ENCODE results near the gene POM121L2. TPM values are rescaled to one million over a fixed set of nuclear protein-coding genes. Genes with fewer than 3 reads are reported as not detected.

POM121L2 gene
- total and polyA plus RNA-seq, 4 donors, result not detected

DNA sequence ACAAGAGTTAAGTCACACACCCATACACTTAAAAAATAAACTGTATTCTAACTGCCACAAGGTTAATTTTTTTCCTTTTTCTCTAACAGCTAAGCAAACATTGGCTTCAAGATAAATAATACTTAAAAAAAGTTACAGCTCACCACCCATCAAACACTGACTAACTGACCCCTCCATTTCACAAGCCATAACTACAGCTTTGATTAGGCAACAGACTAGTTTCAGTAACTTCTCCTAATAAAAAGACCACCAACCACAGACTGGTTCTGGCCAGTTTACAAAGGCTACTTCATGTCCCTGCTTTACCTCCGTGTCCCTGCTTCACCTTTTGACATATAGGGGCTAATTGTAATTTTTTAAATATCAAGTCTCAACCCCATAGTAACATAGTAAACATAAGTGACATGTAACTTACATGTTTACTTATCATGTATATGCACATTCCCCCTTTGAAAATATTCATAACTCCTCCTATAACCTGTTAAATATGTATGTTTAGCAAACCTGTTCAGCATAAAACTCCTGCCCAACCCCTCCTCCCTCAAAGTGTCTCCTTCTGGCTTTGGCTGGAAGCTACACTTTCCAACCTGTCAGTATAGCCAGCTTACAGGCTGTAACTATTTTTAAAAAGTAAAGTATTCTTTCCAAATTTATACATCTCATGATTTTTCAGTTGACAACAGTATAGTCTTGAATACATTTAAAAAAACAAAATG lies 15.1 kb upstream of the POM121L2 start:
- peaks cover 0 to 7% (median 3%) of the 10 kb centered on the region in 4 donors for H3K27me3 ChIP-seq (ENCODE audit: control insufficient read depth in 4 of 4, insufficient read depth in 4 of 4, low read length in 3 of 4)
- WGBS, result 33% methylated on average over 1 of the region's 1 CpG
- no peaks in the 10 kb centered on the region for H3K36me3 ChIP-seq (ENCODE audit: control insufficient read depth in 4 of 4, insufficient read depth in 3 of 4, low read depth in 1 of 4, low read length in 3 of 4)
- H3K4me3 ChIP-seq (ENCODE audit: low read depth in 1 of 3, low read length in 3 of 3), result no peak overlapping the region
- TF ChIP-seq SP1 (IDR thresholded peaks at IDR 0.05), result no peak
- TF ChIP-seq RAD21 (IDR thresholded peaks at IDR 0.05), result no peak
- TF ChIP-seq EGR1 (IDR thresholded peaks at IDR 0.05; ENCODE audit: low read depth in 2 of 2), result no peak
- TF ChIP-seq, protein P1, sequence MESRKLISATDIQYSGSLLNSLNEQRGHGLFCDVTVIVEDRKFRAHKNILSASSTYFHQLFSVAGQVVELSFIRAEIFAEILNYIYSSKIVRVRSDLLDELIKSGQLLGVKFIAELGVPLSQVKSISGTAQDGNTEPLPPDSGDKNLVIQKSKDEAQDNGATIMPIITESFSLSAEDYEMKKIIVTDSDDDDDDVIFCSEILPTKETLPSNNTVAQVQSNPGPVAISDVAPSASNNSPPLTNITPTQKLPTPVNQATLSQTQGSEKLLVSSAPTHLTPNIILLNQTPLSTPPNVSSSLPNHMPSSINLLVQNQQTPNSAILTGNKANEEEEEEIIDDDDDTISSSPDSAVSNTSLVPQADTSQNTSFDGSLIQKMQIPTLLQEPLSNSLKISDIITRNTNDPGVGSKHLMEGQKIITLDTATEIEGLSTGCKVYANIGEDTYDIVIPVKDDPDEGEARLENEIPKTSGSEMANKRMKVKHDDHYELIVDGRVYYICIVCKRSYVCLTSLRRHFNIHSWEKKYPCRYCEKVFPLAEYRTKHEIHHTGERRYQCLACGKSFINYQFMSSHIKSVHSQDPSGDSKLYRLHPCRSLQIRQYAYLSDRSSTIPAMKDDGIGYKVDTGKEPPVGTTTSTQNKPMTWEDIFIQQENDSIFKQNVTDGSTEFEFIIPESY (IDR thresholded peaks at IDR 0.05), result no peak
- TF ChIP-seq FOXA1 (IDR thresholded peaks at IDR 0.05), result no peak
- TF ChIP-seq JUND (IDR thresholded peaks at IDR 0.05), result no peak
- TF ChIP-seq HNF4A (conservative IDR thresholded peaks at IDR 0.05), result no peak
- no peak for TF ChIP-seq NR2F2 (IDR thresholded peaks at IDR 0.05)
- TF ChIP-seq TAF1 (conservative IDR thresholded peaks at IDR 0.05), result no peak
- no peak for TF ChIP-seq HNF4G (IDR thresholded peaks at IDR 0.05)
- TF ChIP-seq FOXA2 (IDR thresholded peaks at IDR 0.05), result no peak
- TF ChIP-seq, protein P2, sequence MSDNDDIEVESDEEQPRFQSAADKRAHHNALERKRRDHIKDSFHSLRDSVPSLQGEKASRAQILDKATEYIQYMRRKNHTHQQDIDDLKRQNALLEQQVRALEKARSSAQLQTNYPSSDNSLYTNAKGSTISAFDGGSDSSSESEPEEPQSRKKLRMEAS (IDR thresholded peaks at IDR 0.05), result no peak
- TF ChIP-seq, protein P3, sequence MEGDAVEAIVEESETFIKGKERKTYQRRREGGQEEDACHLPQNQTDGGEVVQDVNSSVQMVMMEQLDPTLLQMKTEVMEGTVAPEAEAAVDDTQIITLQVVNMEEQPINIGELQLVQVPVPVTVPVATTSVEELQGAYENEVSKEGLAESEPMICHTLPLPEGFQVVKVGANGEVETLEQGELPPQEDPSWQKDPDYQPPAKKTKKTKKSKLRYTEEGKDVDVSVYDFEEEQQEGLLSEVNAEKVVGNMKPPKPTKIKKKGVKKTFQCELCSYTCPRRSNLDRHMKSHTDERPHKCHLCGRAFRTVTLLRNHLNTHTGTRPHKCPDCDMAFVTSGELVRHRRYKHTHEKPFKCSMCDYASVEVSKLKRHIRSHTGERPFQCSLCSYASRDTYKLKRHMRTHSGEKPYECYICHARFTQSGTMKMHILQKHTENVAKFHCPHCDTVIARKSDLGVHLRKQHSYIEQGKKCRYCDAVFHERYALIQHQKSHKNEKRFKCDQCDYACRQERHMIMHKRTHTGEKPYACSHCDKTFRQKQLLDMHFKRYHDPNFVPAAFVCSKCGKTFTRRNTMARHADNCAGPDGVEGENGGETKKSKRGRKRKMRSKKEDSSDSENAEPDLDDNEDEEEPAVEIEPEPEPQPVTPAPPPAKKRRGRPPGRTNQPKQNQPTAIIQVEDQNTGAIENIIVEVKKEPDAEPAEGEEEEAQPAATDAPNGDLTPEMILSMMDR (IDR thresholded peaks at IDR 0.05; ENCODE audit: low read depth, low read length, missing input control), result no peak
- H3K4me1 ChIP-seq (ENCODE audit: control insufficient read depth in 4 of 4, insufficient read depth in 4 of 4, low read length in 3 of 4), result no peaks in the 10 kb centered on the region
- no peak overlapping the region for H3K27ac ChIP-seq (ENCODE audit: low read depth in 1 of 2, low read length in 2 of 2)
- DNase-seq (ENCODE audit: low spot score), result no peak
- peaks cover 0 to 9% (median 0%) of the 10 kb centered on the region in 4 donors for H3K9me3 ChIP-seq (ENCODE audit: control insufficient read depth in 4 of 4, low read length in 3 of 4)
- H3K9ac ChIP-seq (ENCODE audit: low read depth in 1 of 2, low read length in 2 of 2), result no peak overlapping the region

DNA sequence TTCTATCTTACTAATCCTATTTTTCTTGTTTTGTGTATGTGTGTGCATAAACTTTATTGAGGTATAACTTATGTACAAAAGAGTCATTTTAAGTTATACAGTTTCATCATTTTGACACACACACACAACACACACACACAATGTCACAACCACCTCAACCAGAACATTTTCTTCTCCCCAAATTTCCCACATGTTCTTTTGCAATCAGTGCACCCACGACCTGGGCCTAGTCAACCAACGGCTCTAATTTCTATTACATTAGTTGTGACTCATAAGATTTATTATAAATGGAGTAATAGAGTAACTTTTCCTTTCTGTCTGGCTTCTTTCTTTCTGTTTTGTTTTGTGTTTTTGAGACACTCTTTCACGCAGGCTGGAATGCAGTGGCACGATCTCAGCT lies 9.8 kb upstream of the POM121L2 start:
- Histone ChIP-seq H3K27me3 (ENCODE audit: control insufficient read depth in 4 of 4, insufficient read depth in 4 of 4, low read length in 3 of 4) (peaks cover 0 to 5% (median 0%) of the 10 kb centered on the region in 4 donors), H3K27ac (ENCODE audit: low read depth in 1 of 2, low read length in 2 of 2) (no peak overlapping the region), H3K4me1 (ENCODE audit: control insufficient read depth in 4 of 4, insufficient read depth in 4 of 4, low read length in 3 of 4) (no peaks in the 10 kb centered on the region), H3K36me3 (ENCODE audit: control insufficient read depth in 4 of 4, insufficient read depth in 3 of 4, low read depth in 1 of 4, low read length in 3 of 4) (no peaks in the 10 kb centered on the region), H3K4me3 (ENCODE audit: low read depth in 1 of 3, low read length in 3 of 3) (no peak overlapping the region), H3K9me3 (ENCODE audit: control insufficient read depth in 4 of 4, low read length in 3 of 4) (peaks cover 0 to 2% (median 0%) of the 10 kb centered on the region in 4 donors), H3K9ac (ENCODE audit: low read depth in 1 of 2, low read length in 2 of 2) (no peak overlapping the region)
- no peak for TF ChIP-seq YY1 (IDR thresholded peaks at IDR 0.05)
- no peak for DNase-seq (ENCODE audit: low spot score)
- WGBS, result 87% methylated on average over 4 of the region's 4 CpGs

DNA sequence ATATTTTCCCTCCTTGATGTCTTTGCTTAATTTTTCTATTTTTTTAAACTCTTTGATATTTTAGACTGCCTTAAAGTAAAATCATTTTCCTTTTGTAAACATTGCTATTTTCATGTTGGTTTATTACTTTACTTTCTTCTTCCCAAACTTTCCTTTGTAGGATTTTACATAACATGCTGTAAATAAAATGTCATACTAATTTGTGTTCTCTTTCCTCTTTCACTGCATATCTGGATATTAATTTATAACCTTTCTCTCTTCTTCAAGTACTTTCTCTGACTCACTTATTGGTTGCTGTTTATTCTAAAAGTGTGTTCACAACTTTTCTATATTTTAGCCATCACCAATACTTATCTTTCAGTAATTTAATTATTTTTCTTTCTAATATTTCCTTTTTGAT lies 9.3 kb upstream of the POM121L2 start:
- H3K27me3 ChIP-seq (ENCODE audit: control insufficient read depth in 4 of 4, insufficient read depth in 4 of 4, low read length in 3 of 4), result peaks cover 0 to 5% (median 0%) of the 10 kb centered on the region in 4 donors
- no peak for TF ChIP-seq GABPA (IDR thresholded peaks at IDR 0.05 in 1 of 2, conservative IDR thresholded peaks at IDR 0.05 in 1 of 2)
- TF ChIP-seq YY1 (IDR thresholded peaks at IDR 0.05), result no peak
- TF ChIP-seq EGR1 (IDR thresholded peaks at IDR 0.05; ENCODE audit: low read depth in 2 of 2), result no peak
- TF ChIP-seq SP1 (IDR thresholded peaks at IDR 0.05), result no peak
- TF ChIP-seq FOXA1 (IDR thresholded peaks at IDR 0.05), result no peak
- TF ChIP-seq NR2F2 (IDR thresholded peaks at IDR 0.05), result no peak
- TF ChIP-seq, protein P1 (IDR thresholded peaks at IDR 0.05), result no peak
- TF ChIP-seq TAF1 (conservative IDR thresholded peaks at IDR 0.05), result no peak
- TF ChIP-seq RAD21 (IDR thresholded peaks at IDR 0.05), result no peak
- no peak for TF ChIP-seq RXRA (IDR thresholded peaks at IDR 0.05)
- TF ChIP-seq, protein P4, sequence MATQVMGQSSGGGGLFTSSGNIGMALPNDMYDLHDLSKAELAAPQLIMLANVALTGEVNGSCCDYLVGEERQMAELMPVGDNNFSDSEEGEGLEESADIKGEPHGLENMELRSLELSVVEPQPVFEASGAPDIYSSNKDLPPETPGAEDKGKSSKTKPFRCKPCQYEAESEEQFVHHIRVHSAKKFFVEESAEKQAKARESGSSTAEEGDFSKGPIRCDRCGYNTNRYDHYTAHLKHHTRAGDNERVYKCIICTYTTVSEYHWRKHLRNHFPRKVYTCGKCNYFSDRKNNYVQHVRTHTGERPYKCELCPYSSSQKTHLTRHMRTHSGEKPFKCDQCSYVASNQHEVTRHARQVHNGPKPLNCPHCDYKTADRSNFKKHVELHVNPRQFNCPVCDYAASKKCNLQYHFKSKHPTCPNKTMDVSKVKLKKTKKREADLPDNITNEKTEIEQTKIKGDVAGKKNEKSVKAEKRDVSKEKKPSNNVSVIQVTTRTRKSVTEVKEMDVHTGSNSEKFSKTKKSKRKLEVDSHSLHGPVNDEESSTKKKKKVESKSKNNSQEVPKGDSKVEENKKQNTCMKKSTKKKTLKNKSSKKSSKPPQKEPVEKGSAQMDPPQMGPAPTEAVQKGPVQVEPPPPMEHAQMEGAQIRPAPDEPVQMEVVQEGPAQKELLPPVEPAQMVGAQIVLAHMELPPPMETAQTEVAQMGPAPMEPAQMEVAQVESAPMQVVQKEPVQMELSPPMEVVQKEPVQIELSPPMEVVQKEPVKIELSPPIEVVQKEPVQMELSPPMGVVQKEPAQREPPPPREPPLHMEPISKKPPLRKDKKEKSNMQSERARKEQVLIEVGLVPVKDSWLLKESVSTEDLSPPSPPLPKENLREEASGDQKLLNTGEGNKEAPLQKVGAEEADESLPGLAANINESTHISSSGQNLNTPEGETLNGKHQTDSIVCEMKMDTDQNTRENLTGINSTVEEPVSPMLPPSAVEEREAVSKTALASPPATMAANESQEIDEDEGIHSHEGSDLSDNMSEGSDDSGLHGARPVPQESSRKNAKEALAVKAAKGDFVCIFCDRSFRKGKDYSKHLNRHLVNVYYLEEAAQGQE (IDR thresholded peaks at IDR 0.05), result no peak
- H3K9ac ChIP-seq (ENCODE audit: low read depth in 1 of 2, low read length in 2 of 2), result no peak overlapping the region
- no peak for DNase-seq (ENCODE audit: low spot score)
- no peaks in the 10 kb centered on the region for H3K36me3 ChIP-seq (ENCODE audit: control insufficient read depth in 4 of 4, insufficient read depth in 3 of 4, low read depth in 1 of 4, low read length in 3 of 4)
- no peaks in the 10 kb centered on the region for H3K4me1 ChIP-seq (ENCODE audit: control insufficient read depth in 4 of 4, insufficient read depth in 4 of 4, low read length in 3 of 4)
- no peak overlapping the region for H3K27ac ChIP-seq (ENCODE audit: low read depth in 1 of 2, low read length in 2 of 2)
- peaks cover 0 to 2% (median 0%) of the 10 kb centered on the region in 4 donors for H3K9me3 ChIP-seq (ENCODE audit: control insufficient read depth in 4 of 4, low read length in 3 of 4)
- H3K4me3 ChIP-seq (ENCODE audit: low read depth in 1 of 3, low read length in 3 of 3), result no peak overlapping the region
